Measurements from ENCODE around the gene CD27. TPM values are rescaled to one million over a fixed set of nuclear protein-coding genes. Genes with fewer than 3 reads are reported as not detected.
A peak's percentile ranks its signal among the peaks of the same experiment; 100 is the strongest.
"Not testable (repeated sequence)": the region's sequence is repeated elsewhere in the genome, so short reads cannot be mapped to it uniquely, and the experiment has no call there.

Gene CD27
- total RNA-seq, 1 donor from 2014 or later: not detected

DNA sequence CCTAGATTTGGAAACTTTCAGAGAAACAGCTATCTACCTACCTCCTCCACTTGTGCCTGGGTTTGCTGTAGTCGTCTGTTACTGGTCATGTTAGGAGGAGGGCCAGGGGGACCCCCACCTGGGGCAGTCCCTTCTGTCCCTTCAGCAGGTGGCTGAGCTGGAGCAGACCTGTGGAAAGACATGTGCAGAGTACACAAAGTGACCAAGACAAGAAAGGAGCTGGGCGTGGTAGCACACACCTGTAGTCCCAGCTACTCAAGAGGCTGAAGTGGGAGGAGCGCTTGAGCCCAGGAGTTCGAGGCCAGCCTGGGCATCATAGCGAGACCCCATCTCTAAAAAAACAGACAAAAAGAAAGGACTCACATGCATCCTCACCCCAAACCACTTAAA is 21.4 kb downstream of the CD27 start:
- Mint-ChIP-seq H3K27me3 (ENCODE audit: insufficient read depth, low read depth) (peaks cover 3% of the 10 kb centered on the region), H3K9me3 (no peaks in the 10 kb centered on the region), H3K4me3 (no peak overlapping the region), H3K36me3 (peaks cover 11% of the 10 kb centered on the region), H3K27ac (no peak overlapping the region), H3K4me1 (peaks cover 21% of the 10 kb centered on the region)
- Histone ChIP-seq H3K4me3 (no peak overlapping the region), H3K4me1 (peaks cover 9% of the 10 kb centered on the region), H3K36me3 (no peaks in the 10 kb centered on the region), H3K9me3 (ENCODE audit: low read depth) (no peaks in the 10 kb centered on the region), H3F3A (ENCODE audit: low read depth) (peaks cover 13% of the 10 kb centered on the region), H2AFZ (replicated peaks) (no peak overlapping the region), H3K79me2 (ENCODE audit: low read depth) (peaks cover 18% of the 10 kb centered on the region), H3K27ac (no peak overlapping the region), H3K9ac (no peak overlapping the region), H3K27me3 (no peaks in the 10 kb centered on the region), H4K20me1 (ENCODE audit: low read depth) (no peaks in the 10 kb centered on the region), H3K4me2 (no peak overlapping the region)
- DNase-seq (ENCODE audit: low spot score): no peak
- TF ChIP-seq EZH2phosphoT487 (IDR thresholded peaks at IDR 0.05) (no peak), EZH2 (IDR thresholded peaks at IDR 0.05) (no peak)
- TF ChIP-seq, protein P1, sequence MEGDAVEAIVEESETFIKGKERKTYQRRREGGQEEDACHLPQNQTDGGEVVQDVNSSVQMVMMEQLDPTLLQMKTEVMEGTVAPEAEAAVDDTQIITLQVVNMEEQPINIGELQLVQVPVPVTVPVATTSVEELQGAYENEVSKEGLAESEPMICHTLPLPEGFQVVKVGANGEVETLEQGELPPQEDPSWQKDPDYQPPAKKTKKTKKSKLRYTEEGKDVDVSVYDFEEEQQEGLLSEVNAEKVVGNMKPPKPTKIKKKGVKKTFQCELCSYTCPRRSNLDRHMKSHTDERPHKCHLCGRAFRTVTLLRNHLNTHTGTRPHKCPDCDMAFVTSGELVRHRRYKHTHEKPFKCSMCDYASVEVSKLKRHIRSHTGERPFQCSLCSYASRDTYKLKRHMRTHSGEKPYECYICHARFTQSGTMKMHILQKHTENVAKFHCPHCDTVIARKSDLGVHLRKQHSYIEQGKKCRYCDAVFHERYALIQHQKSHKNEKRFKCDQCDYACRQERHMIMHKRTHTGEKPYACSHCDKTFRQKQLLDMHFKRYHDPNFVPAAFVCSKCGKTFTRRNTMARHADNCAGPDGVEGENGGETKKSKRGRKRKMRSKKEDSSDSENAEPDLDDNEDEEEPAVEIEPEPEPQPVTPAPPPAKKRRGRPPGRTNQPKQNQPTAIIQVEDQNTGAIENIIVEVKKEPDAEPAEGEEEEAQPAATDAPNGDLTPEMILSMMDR (IDR thresholded peaks at IDR 0.05): no peak

DNA sequence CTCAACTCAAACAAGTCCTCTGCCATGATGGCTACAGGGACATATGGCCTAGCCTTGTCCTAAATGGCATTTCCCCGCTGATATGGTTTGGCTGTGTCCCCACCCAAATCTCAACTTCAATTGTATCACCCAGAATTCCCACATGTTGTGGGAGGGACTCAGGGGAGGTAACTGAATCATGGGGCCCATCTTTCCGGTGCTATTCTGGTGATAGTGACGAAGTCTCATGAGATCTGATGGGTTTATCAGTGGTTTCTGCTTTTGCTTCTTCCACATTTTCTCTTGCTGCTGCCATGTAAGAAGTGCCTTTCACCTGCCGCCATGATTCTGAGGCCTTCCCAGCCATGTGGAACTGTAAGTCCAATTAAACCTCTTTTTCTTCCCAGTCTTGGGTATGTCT is 22.0 kb downstream of the CD27 start:
- not testable (repeated sequence) for DNase-seq (ENCODE audit: low spot score); H3K9ac ChIP-seq; H3K4me3 ChIP-seq; H3K27ac ChIP-seq; H3K4me2 ChIP-seq; H3K4me3 Mint-ChIP-seq; H3K27me3 Mint-ChIP-seq (ENCODE audit: insufficient read depth, low read depth); H2AFZ ChIP-seq (replicated peaks); H3K36me3 ChIP-seq; H4K20me1 ChIP-seq (ENCODE audit: low read depth); H3K9me3 ChIP-seq (ENCODE audit: low read depth); H3K9me3 Mint-ChIP-seq; H3K27ac Mint-ChIP-seq; H3K27me3 ChIP-seq
- peaks cover 24% of the 10 kb centered on the region for H3K4me1 Mint-ChIP-seq
- peaks cover 11% of the 10 kb centered on the region for H3K36me3 Mint-ChIP-seq
- H3K4me1 ChIP-seq: peaks cover 12% of the 10 kb centered on the region
- H3K79me2 ChIP-seq (ENCODE audit: low read depth): peaks cover 18% of the 10 kb centered on the region
- H3F3A ChIP-seq (ENCODE audit: low read depth): peaks cover 18% of the 10 kb centered on the region

DNA sequence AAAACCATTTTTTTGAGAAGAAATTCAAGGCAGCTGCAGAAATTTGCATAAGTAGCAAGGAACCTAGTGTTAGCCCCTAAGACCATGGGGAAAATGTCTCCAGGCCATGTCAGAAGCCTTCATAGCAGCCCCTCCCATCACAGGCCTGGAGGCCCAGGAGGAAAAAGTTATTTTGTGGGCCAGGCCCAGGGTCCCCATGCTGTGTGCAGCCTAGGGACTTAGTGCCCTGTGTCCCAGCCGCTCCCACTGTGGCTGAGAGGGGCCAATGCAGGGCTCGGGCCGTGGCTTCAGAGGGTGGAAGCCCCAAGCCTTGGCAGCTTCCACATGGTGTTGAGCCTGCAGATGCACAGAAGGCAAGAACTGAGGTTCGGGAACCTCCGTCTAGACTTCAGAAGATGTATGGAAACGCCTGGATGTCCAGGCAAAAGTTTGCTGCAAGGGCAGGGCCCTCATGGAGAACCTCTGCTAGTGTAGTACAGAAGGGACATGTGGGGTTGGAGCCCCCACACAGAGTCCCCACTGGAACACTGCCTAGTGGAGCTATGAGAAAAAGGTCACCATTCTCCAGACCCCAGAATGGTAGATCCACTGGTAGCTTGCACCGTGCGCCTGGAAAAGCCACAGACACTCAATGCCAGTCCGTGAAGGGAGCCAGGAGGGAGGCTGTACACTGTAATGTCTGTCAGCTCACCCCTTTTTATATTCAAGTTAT is 23.0 kb downstream of the CD27 start:
- H3K36me3 Mint-ChIP-seq; H3K9ac ChIP-seq; H3K27ac Mint-ChIP-seq; H4K20me1 ChIP-seq (ENCODE audit: low read depth); H3K9me3 Mint-ChIP-seq; H3K27ac ChIP-seq; DNase-seq (ENCODE audit: low spot score); H3K4me2 ChIP-seq; H3K27me3 Mint-ChIP-seq (ENCODE audit: insufficient read depth, low read depth); H2AFZ ChIP-seq (replicated peaks); H3K27me3 ChIP-seq; H3K4me3 ChIP-seq; H3K9me3 ChIP-seq (ENCODE audit: low read depth); H3K36me3 ChIP-seq: not testable (repeated sequence)
- H3K79me2 ChIP-seq (ENCODE audit: low read depth): peaks cover 18% of the 10 kb centered on the region
- H3K4me1 Mint-ChIP-seq: peaks cover 24% of the 10 kb centered on the region
- peak overlapping the region; percentile 56 for H3K4me3 Mint-ChIP-seq
- H3K4me1 ChIP-seq: peaks cover 12% of the 10 kb centered on the region
- peaks cover 23% of the 10 kb centered on the region for H3F3A ChIP-seq (ENCODE audit: low read depth)

DNA sequence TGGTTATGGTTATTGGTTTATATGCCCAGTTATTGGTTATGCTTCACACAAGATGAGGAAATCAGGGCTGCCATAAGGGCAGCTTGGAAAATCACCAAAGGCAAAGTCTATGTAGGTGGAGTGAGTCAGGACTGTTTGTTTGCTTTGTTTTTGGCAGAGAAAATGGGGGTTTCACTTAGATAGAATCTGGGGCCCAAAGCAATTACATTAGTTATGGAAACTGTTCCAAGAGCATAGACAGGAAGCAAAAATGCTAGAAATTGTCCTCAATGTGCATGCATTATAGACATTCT is 23.5 kb downstream of the CD27 start:
- TF ChIP-seq, protein P1 (IDR thresholded peaks at IDR 0.05): no peak
- no peak for TF ChIP-seq EZH2 (IDR thresholded peaks at IDR 0.05)
- no peak for TF ChIP-seq EZH2phosphoT487 (IDR thresholded peaks at IDR 0.05)
- no peaks in the 10 kb centered on the region for H4K20me1 ChIP-seq (ENCODE audit: low read depth)
- peaks cover 18% of the 10 kb centered on the region for H3K79me2 ChIP-seq (ENCODE audit: low read depth)
- H3F3A ChIP-seq (ENCODE audit: low read depth): peaks cover 23% of the 10 kb centered on the region
- H3K4me2 ChIP-seq: no peak overlapping the region
- no peak overlapping the region for H3K4me3 ChIP-seq
- DNase-seq (ENCODE audit: low spot score): no peak
- H3K9me3 ChIP-seq (ENCODE audit: low read depth): no peaks in the 10 kb centered on the region
- no peak overlapping the region for H3K27ac ChIP-seq
- no peak overlapping the region for H3K27ac Mint-ChIP-seq
- H3K27me3 Mint-ChIP-seq (ENCODE audit: insufficient read depth, low read depth): peaks cover 3% of the 10 kb centered on the region
- H3K36me3 ChIP-seq: no peaks in the 10 kb centered on the region
- H2AFZ ChIP-seq (replicated peaks): no peak overlapping the region
- H3K9me3 Mint-ChIP-seq: no peaks in the 10 kb centered on the region
- H3K9ac ChIP-seq: no peak overlapping the region
- peak overlapping the region; percentile 56 for H3K4me3 Mint-ChIP-seq
- peaks cover 12% of the 10 kb centered on the region for H3K4me1 ChIP-seq
- no peaks in the 10 kb centered on the region for H3K27me3 ChIP-seq
- peaks cover 6% of the 10 kb centered on the region for H3K36me3 Mint-ChIP-seq
- H3K4me1 Mint-ChIP-seq: peaks cover 24% of the 10 kb centered on the region
